Measurements from ENCODE around the gene SLIT1. TPM values are rescaled to one million over a fixed set of nuclear protein-coding genes. Genes with fewer than 3 reads are reported as not detected.

Gene SLIT1
- total RNA-seq, 2 donors from 2014 or later: 0.14 to 0.35 TPM

DNA sequence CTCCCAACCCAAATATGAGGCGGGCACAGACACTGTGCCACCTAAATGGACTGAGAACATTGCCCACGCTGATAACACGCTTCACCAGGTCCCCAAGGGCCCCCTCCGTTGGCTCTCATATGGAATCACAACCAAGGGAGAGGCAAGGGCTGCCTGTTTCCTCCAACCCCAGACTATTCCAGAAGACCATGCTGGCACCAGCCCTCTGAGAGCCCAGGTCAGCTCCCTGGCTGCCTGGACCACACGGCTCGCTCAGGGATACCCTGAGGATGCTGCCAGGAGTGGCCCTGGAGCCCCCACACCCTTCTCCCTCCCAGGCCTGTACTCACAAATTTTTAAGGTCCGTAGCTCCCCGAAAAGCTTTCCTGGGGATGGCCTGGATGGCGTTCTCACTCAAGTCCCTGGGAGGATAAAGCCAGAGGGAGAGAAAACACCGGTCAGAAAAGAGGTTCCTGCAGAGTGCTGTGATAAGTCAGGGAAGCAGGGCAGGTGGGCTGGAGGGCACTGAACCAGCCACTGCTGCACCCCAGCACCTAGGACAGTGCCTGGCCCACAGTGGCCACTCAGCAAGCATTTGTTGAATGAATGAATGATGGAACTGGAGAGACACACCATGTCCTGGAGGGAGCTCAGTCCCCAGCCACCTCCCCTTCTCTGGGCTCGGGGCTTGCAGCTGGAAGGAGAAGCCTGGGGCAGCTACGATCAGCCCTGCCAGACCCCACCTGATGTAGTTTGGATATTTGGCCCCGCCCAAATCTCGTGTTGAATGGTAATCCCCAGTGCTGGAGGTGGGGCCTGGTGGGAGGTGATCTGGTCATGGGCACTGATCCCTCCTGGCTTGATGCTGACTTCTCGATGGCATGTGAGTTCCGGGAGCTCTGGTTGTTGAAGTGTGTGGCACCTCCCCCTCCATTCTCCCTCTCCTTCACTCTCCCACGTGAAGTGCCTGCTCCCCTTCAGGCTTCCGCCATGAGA is 119.8 kb downstream of the SLIT1 start:
- Histone ChIP-seq H3K27me3 (replicated peaks; ENCODE audit: insufficient read depth) (no peaks in the 10 kb centered on the region), H3K36me3 (no peaks in the 10 kb centered on the region), H3K9me3 (peaks cover 4% of the 10 kb centered on the region), H3K4me1 (ENCODE audit: control insufficient read depth in 1 of 2, low read depth in 2 of 2) (no peaks in the 10 kb centered on the region), H3K4me3 (no peak overlapping the region), H3K27ac (no peak overlapping the region)
- TF ChIP-seq, protein P1, sequence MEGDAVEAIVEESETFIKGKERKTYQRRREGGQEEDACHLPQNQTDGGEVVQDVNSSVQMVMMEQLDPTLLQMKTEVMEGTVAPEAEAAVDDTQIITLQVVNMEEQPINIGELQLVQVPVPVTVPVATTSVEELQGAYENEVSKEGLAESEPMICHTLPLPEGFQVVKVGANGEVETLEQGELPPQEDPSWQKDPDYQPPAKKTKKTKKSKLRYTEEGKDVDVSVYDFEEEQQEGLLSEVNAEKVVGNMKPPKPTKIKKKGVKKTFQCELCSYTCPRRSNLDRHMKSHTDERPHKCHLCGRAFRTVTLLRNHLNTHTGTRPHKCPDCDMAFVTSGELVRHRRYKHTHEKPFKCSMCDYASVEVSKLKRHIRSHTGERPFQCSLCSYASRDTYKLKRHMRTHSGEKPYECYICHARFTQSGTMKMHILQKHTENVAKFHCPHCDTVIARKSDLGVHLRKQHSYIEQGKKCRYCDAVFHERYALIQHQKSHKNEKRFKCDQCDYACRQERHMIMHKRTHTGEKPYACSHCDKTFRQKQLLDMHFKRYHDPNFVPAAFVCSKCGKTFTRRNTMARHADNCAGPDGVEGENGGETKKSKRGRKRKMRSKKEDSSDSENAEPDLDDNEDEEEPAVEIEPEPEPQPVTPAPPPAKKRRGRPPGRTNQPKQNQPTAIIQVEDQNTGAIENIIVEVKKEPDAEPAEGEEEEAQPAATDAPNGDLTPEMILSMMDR (IDR thresholded peaks at IDR 0.05): no peak
- ATAC-seq (ENCODE audit: insufficient number of reproducible peaks, low FRiP score, low read depth) (no peak), DNase-seq (ENCODE audit: low spot score) (no peak)

DNA sequence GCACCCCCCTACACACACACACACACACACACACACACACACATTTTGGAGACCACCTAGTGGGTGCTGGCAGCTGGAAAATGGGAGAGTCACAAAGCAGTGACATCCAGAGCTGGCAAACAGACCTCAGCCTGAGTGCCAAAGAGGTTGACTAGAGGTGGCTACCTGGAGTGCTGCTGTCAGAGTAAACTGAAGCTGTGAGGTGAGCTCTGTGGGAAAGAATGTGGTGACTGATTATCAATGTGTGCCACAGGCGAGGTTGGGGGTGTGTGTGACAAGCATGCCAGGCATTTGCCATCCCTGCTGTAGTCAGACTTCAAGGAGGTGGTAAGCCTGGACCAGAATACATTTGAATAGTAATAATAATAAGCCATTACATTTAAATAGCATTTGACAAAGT is 120.6 kb downstream of the SLIT1 start:
- no peaks in the 10 kb centered on the region for H3K27me3 ChIP-seq (replicated peaks; ENCODE audit: insufficient read depth)
- TF ChIP-seq, protein P1 (IDR thresholded peaks at IDR 0.05): no peak
- peaks cover 3% of the 10 kb centered on the region for H3K9me3 ChIP-seq
- ATAC-seq (ENCODE audit: insufficient number of reproducible peaks, low FRiP score, low read depth) (no peak), DNase-seq (ENCODE audit: low spot score) (no peak)
- no peaks in the 10 kb centered on the region for H3K36me3 ChIP-seq
- no peak overlapping the region for H3K4me3 ChIP-seq
- H3K4me1 ChIP-seq (ENCODE audit: control insufficient read depth in 1 of 2, low read depth in 2 of 2): no peaks in the 10 kb centered on the region
- no peak overlapping the region for H3K27ac ChIP-seq

GRCh38 chr10:97063983-97064837 is 121.5 kb downstream of the SLIT1 start:
- no peaks in the 10 kb centered on the region for H3K4me1 ChIP-seq (ENCODE audit: control insufficient read depth in 1 of 2, low read depth in 2 of 2)
- no peaks in the 10 kb centered on the region for H3K27me3 ChIP-seq (replicated peaks; ENCODE audit: insufficient read depth)
- TF ChIP-seq, protein P1 (IDR thresholded peaks at IDR 0.05): no peak
- no peak overlapping the region for H3K4me3 ChIP-seq
- H3K9me3 ChIP-seq: no peaks in the 10 kb centered on the region
- ATAC-seq (ENCODE audit: insufficient number of reproducible peaks, low FRiP score, low read depth) (no peak), DNase-seq (ENCODE audit: low spot score) (no peak)
- H3K36me3 ChIP-seq: no peaks in the 10 kb centered on the region
- no peak overlapping the region for H3K27ac ChIP-seq

- no peak for DNase-seq (ENCODE audit: low spot score)
- H3K4me1 ChIP-seq (ENCODE audit: control insufficient read depth in 1 of 2, low read depth in 2 of 2): no peaks in the 10 kb centered on the region
- H3K9me3 ChIP-seq: no peaks in the 10 kb centered on the region
- H3K27ac ChIP-seq: no peak overlapping the region
- no peaks in the 10 kb centered on the region for H3K27me3 ChIP-seq (replicated peaks; ENCODE audit: insufficient read depth)
- TF ChIP-seq, protein P1 (IDR thresholded peaks at IDR 0.05): no peak
- no peaks in the 10 kb centered on the region for H3K36me3 ChIP-seq
- no peak for ATAC-seq (ENCODE audit: insufficient number of reproducible peaks, low FRiP score, low read depth)
- no peak overlapping the region for H3K4me3 ChIP-seq
Measured at GRCh38 chr10:97063271-97063982, 122.3 kb downstream of the SLIT1 start.
